Putamen (tissue), 1 donor: ENCODE results near the gene TOM1L2.
"Not testable (repeated sequence)": the region's sequence is repeated elsewhere in the genome, so short reads cannot be mapped to it uniquely, and the experiment has no call there.

Experiments
- DNase-seq: peaks from one replicate; pipeline ENCODE4 v3.0.0-alpha.2; 2016; ENCODE audit warnings: low spot score

The TOM1L2 gene

GRCh38 chr17:17819561-17819995 lies 152.6 kb downstream of the TOM1L2 start:
- no peak for DNase-seq

- DNase-seq: no peak
Observed at GRCh38 chr17:17819111-17819510, 153.1 kb downstream of the TOM1L2 start.

DNA sequence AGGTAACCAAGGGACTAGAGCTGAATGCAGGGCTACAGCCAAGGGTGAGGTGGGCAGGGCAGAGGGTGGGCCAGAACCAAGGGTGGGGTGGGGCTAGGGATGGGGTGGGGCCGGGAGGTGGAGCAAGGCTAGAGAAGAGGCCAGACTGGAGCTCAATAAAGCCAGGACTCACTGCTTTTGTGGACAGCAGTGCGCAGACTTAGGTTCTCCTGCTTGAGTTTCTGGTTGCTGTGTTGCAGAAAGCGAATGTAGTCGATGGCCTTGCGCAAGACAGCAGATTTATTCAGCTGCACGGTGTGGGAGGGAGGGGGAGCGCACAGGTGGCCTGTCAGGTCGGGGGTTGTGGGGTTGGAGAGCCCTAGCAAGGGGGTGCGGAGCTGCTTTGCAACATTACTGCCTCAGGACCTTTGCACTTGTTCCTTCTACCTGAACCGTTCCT lies 154.1 kb downstream of the TOM1L2 start:
- no peak for DNase-seq

DNA sequence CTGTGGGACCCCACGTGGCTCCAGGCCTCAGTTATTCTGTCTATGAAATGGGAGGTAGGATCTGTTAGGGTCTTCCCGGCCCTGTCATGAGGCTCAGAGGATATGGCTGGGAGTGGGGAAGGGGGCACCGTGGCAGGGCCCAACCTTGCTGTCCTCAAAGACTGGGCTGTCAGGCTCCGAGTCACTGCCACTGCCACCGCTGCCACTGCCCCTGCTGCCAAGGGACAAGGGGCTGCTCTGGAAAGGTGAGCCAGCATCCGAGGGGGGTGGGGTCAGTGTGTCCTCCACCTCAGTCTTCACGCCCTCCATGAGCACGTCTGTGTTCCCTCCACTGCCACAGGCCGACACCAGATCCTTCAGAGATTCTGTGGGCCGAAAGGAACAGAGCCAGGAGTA lies 154.7 kb downstream of the TOM1L2 start:
- DNase-seq: no peak

DNA sequence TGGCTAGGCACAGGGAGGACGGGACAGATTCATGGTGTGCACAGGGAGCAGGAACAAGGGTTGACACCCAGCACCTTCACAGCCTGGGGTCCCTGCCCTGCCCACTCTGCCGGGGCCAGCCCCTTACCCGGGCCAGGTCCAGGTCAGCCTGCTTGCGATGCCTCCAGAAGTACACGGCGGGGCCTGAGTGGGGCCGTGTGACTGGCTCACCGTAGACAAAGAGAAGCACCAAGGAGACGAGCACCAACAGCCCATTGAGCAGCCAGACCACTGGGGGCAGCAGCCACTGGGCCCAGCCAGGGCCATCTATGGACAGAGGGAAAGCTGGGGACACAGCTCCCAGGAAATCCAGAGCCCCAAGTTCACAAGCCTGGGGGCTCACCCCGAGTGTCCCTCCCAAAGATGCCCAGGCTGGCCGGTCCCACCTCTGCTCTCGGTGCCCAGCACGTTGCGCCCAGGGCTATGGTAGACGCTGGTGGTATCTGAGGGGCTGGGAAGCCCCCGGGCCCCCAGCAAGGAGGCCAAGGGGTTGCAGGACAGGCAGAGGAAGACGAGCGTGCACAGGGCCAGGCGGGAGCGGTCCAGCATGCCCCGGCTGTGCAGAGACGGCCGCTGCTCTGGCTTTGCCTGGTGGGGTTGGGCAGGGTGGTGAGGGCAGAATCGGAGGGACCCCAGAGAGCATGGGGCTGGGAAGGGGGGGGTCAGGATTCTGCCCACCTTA lies 155.2 kb downstream of the TOM1L2 start:
- DNase-seq: no peak

- DNase-seq: no peak
Observed at GRCh38 chr17:17816240-17816814, 155.9 kb downstream of the TOM1L2 start.

- DNase-seq: no peak
Observed at GRCh38 chr17:17815436-17816200, 156.6 kb downstream of the TOM1L2 start.

DNA sequence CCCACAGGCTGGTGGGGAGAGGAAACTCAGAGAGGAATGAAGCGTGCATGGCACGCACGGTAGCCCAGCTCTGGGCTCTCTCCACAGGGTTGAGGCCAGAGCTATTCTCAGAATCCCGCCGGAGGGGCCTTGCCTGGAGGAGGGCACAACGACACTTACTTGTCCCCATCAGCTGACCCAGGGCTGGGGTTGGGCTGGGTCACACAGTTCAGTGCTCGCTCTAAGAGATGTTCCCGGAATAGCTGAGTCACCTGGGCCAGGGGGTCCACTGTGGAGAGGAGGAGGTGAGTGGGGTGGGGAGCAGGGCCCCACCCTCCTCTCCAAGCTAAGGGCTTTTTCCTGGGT lies 157.2 kb downstream of the TOM1L2 start:
- DNase-seq: no peak

DNA sequence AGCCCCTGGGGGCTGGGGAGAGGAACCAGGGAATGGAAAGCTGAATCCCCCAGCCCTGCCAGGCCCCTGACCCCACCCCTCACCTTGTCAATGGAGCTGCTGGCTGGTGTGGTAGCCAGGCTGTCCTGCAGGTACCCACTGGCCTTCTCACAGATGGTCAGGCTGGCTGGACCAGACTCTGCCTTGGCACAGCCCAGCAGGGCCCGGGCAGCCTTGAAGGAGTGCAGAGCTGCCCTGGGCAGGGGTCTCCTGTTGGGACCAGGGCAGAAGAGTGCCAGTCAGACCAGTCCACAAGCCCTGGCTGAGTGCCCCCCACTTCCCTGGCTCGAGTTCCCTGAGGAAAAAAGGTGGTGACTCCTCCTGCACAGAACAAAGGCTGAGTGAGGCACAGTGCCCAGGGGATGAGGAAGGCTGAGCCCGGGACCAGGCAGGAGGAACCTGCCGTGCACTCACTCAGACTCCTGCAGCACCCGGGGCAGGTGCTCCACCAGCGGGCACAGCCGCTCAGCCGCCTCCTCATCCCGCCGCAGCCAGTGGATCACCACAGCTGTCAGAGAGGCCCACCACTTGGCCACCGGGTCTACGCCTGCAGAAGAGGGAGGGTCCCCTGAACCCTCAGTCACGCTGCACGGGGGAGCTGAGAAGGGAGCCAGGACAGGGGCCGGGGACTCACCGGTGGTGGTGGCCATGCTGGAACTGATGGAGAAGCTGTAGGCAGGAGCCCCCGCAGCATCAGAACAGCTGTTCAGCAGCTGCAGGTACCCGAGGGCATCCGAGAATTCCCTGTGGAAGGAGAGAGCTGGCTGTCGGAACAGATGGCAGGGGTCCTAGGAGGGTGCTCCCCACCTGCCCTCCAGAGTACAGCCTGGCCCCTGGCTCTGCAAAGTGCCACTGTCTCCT lies 157.8 kb downstream of the TOM1L2 start:
- no peak for DNase-seq

- DNase-seq: no peak
Observed at GRCh38 chr17:17813725-17814095, 158.5 kb downstream of the TOM1L2 start.

- DNase-seq: no peak
Observed at GRCh38 chr17:17813055-17813724, 159.0 kb downstream of the TOM1L2 start.

- DNase-seq: peak; percentile 71
Observed at GRCh38 chr17:17812211-17813054, 159.8 kb downstream of the TOM1L2 start.

- DNase-seq: no peak
Observed at GRCh38 chr17:17811381-17812210, 160.6 kb downstream of the TOM1L2 start.

DNA sequence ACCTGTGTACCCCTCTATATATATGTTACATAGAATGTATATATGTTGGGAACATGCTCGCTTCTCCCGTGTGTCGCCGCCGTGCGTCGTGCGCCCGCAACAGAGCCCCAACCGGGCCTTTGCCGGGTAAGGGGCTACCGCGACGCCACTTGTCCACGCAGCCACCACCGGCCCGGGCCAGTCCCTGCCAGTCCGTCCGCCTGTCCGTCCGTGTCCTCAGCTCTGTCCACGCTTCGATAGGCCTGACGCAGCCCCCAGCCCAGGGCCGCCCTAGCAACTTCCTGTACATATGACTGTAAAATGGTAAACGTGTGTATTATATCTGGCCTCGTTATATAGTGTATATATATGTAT lies 161.3 kb downstream of the TOM1L2 start:
- DNase-seq: no peak

DNA sequence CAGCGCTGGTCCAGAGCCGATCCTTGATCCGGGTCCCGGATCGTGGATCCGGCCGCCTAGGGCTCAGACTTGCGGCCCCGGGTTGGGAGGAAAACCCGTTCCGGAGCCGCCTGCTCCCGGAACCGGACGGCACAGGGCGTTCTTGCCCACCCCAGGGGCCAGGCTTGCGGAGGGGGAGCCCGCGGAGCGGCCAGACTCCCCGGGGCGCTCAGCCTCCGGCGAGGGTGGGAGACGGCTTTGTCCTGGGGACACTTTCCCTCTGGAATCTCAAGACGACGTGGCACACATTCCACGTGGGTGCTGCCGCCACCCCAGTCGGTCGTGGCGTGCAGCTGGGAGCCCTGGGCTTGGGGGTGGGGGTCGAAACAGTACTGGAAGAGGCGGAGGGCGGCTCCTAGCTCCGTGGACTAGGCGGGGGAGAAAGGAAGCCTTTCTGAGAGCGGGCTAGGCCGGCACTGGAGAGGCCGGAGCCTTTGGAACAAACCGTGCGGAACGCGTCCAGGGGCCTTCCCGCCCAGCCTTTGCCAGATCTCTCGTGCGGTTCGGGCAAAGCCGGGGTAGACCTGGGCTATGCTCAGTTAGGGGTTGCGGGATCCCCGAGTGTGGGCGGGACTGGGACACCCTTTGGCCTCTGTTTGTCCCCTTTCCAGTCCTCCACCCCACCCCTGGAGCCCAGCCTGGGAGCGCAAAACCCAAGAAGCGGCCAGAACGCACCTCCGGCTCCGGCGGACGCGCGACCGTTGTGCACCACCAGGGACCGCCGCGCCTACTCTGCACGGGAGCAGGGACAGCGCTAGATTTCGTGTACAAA lies 161.9 kb downstream of the TOM1L2 start:
- DNase-seq: no peak

GRCh38 chr17:17809531-17810083 lies 162.6 kb downstream of the TOM1L2 start:
- no peak for DNase-seq

DNA sequence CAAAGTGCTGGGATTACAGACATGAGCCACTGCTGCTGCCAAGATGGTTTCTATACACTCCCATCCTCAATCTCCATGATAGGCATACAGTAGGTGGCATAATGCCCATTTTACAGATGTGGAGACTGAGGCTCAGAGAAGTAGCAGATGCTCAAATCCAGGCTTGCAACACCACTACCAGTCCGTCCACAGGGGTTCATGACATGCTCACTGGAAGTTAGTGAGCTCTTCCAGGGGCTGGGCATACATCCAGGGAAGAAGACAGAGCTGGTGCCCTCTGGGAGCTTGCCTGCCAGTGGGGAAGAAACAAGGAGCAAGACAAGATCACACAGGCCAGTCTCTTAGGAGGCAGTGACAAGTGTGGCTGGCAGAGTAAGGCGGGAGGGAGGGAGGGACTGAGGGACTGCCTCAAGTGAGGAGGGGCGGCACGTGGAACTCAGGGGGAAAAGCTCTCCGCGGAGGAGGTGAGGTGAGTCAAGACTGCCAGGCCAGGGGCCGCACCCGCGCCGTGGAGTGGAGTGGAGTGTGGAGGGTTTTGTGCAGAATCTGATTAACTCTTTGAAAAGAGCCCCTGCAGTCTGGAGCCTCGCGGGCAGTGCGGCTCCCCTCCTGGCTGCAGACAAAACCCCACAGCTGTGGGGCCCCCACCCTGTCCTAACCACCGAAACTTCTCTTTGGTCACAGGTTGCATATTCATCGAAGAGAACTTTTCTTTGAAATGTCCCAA lies 163.3 kb downstream of the TOM1L2 start:
- no peak for DNase-seq

DNA sequence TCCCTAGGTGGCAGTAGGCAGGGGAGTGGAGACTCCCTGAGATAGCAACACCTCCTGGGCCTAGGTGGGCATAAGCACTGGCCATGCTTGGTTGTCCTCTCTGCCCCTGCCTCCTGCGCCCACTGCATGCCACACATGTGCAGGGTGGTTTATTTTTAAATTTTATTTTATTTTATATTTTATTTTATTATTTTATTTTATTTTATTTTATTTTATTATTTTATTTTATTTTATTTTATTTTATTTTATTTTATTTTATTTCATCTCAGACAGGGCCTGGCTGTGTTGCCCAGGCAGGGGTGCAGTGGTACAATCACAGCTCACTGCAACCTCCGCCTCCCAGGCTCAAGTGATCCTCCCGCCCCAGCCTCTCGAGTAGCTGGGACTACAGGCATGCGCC lies 164.0 kb downstream of the TOM1L2 start:
- DNase-seq: not testable (repeated sequence)
